ENCODE data around the gene GALP.
"Not testable (repeated sequence)": the region's sequence is repeated elsewhere in the genome, so short reads cannot be mapped to it uniquely, and the experiment has no call there.

The GALP gene

GRCh38 chr19:56175861-56176307 lies at the start of gene GALP:
Gene GALP (plus strand): TSS chr19:56176008. CDS start chr19:56177109, 1,101 bp downstream.
- not testable (repeated sequence) for H3K4me3 ChIP-seq (ENCODE audit: low read depth, low read length); DNase-seq (ENCODE audit: low read depth)

- TF ChIP-seq MYC (IDR thresholded peaks at IDR 0.05; ENCODE audit: low read depth, low read length) (no peak), CTCF (IDR thresholded peaks at IDR 0.05; ENCODE audit: low read depth, low read length) (no peak), MAX (IDR thresholded peaks at IDR 0.05; ENCODE audit: low read depth, low read length) (peak; percentile 67), POLR2A (IDR thresholded peaks at IDR 0.05; ENCODE audit: extremely low read depth, insufficient read length) (peak; percentile 21)
- no peak overlapping the region for H3K4me3 ChIP-seq (ENCODE audit: low read depth, low read length)
- DNase-seq (ENCODE audit: low read depth), result peak; percentile 47
These were observed 48.6 kb upstream of the GALP start for GRCh38 chr19:56126983-56127780.

GRCh38 chr19:56130006-56130405 lies 45.8 kb upstream of the GALP start:
- no peak for TF ChIP-seq CTCF (IDR thresholded peaks at IDR 0.05; ENCODE audit: low read depth, low read length)
- TF ChIP-seq POLR2A (IDR thresholded peaks at IDR 0.05; ENCODE audit: extremely low read depth, insufficient read length), result no peak
- no peak for TF ChIP-seq MYC (IDR thresholded peaks at IDR 0.05; ENCODE audit: low read depth, low read length)
- no peak for TF ChIP-seq MAX (IDR thresholded peaks at IDR 0.05; ENCODE audit: low read depth, low read length)
- H3K4me3 ChIP-seq (ENCODE audit: low read depth, low read length), result no peak overlapping the region
- no peak for DNase-seq (ENCODE audit: low read depth)

GRCh38 chr19:56131651-56132050 lies 44.2 kb upstream of the GALP start:
- TF ChIP-seq CTCF (IDR thresholded peaks at IDR 0.05; ENCODE audit: low read depth, low read length), result no peak
- TF ChIP-seq MAX (IDR thresholded peaks at IDR 0.05; ENCODE audit: low read depth, low read length), result no peak
- DNase-seq (ENCODE audit: low read depth), result no peak
- no peak overlapping the region for H3K4me3 ChIP-seq (ENCODE audit: low read depth, low read length)

GRCh38 chr19:56132316-56132822 lies 43.4 kb upstream of the GALP start:
- H3K4me3 ChIP-seq (ENCODE audit: low read depth, low read length), result no peak overlapping the region
- no peak for TF ChIP-seq MAX (IDR thresholded peaks at IDR 0.05; ENCODE audit: low read depth, low read length)
- no peak for TF ChIP-seq MYC (IDR thresholded peaks at IDR 0.05; ENCODE audit: low read depth, low read length)
- no peak for TF ChIP-seq POLR2A (IDR thresholded peaks at IDR 0.05; ENCODE audit: extremely low read depth, insufficient read length)
- no peak for TF ChIP-seq CTCF (IDR thresholded peaks at IDR 0.05; ENCODE audit: low read depth, low read length)
- no peak for DNase-seq (ENCODE audit: low read depth)

- peak; percentile 93 for DNase-seq (ENCODE audit: low read depth)
- TF ChIP-seq CTCF (IDR thresholded peaks at IDR 0.05; ENCODE audit: low read depth, low read length) (no peak), POLR2A (IDR thresholded peaks at IDR 0.05; ENCODE audit: extremely low read depth, insufficient read length) (no peak), MAX (IDR thresholded peaks at IDR 0.05; ENCODE audit: low read depth, low read length) (peak; percentile 41; the same call in 1 of the 2 replicates), MYC (IDR thresholded peaks at IDR 0.05; ENCODE audit: low read depth, low read length) (peak; percentile 38; the same call in 1 of the 2 replicates)
- no peak overlapping the region for H3K4me3 ChIP-seq (ENCODE audit: low read depth, low read length)
These were observed 41.8 kb upstream of the GALP start for GRCh38 chr19:56133858-56134653.

All from NB4 (cell line).